Measurements from ENCODE around the gene OR13C3. TPM values are rescaled to one million over a fixed set of nuclear protein-coding genes. Genes with fewer than 3 reads are reported as not detected.

OR13C3 gene
- total and polyA plus RNA-seq, 7 donors: not detected

Other genes with a start within 250 kb of the OR13C3 start
- not detected for gene OR13F1, start 32.6 kb downstream of the OR13C3 start, total RNA-seq
- not detected for gene OR13F1, start 32.6 kb downstream of the OR13C3 start, polyA plus RNA-seq
- gene OR13C4, start 9.6 kb downstream of the OR13C3 start, total RNA-seq: not detected
- gene OR13C4, start 9.6 kb downstream of the OR13C3 start, polyA plus RNA-seq: not detected
- gene OR13C8, start 32.3 kb upstream of the OR13C3 start, total RNA-seq: not detected
- not detected for gene OR13C8, start 32.3 kb upstream of the OR13C3 start, polyA plus RNA-seq
- not detected for gene OR13C5, start 62.6 kb upstream of the OR13C3 start, total RNA-seq
- gene OR13C5, start 62.6 kb upstream of the OR13C3 start, polyA plus RNA-seq: not detected
- gene OR13C2, start 68.8 kb upstream of the OR13C3 start, total RNA-seq: not detected
- not detected for gene OR13C2, start 68.8 kb upstream of the OR13C3 start, polyA plus RNA-seq
- gene OR13C9, start 81.3 kb upstream of the OR13C3 start, total RNA-seq: not detected
- not detected for gene OR13C9, start 81.3 kb upstream of the OR13C3 start, polyA plus RNA-seq
- gene OR13D1, start 157.7 kb upstream of the OR13C3 start, total RNA-seq: not detected
- gene OR13D1, start 157.7 kb upstream of the OR13C3 start, polyA plus RNA-seq: not detected
- gene NIPSNAP3A, start 210.8 kb upstream of the OR13C3 start, total RNA-seq: 10 to 100 TPM in 2 of 4 donors, 1 to 10 TPM in 2; 4.3 to 19.8 (median 9.7) TPM
- gene NIPSNAP3A, start 210.8 kb upstream of the OR13C3 start, polyA plus RNA-seq: 1 to 10 TPM; 7.0 to 9.7 (median 9.3) TPM
- gene NIPSNAP3B, start 227.3 kb upstream of the OR13C3 start, total RNA-seq: 10 to 100 TPM; 15.1 to 20.3 (median 19.1) TPM
- gene NIPSNAP3B, start 227.3 kb upstream of the OR13C3 start, polyA plus RNA-seq: 10 to 100 TPM in 2 of 3 donors, 1 to 10 TPM in 1; 8.6 to 11.1 (median 10.2) TPM